CD14-positive monocyte (primary cell): ENCODE results near the gene PRC1. TPM values are rescaled to one million over a fixed set of nuclear protein-coding genes. Genes with fewer than 3 reads are reported as not detected.

Source experiments
- DNase-seq, 3 donors: peaks; one replicate each; pipeline ENCODE4 v3.0.0-alpha.2; 2011 to 2022
- H2AFZ ChIP-seq: 2 replicates; pipeline ENCODE4 v1.6.0; 2012; ENCODE audit warnings: mild to moderate bottlenecking, low read depth, low read length, inconsistent platforms; ENCODE audit not compliant: insufficient read depth, poor library complexity, severe bottlenecking
- H3K27ac ChIP-seq, 2 donors: 1 replicate in 1 of 2; 2 replicates in 1 of 2; pipeline ENCODE4 v1.5.1; 2012 to 2013; ENCODE audit warnings: low read length in 2 of 2, control low read depth in 1 of 2, inconsistent platforms in 1 of 2, low read depth in 1 of 2, mild to moderate bottlenecking in 1 of 2
- H3K27me3 ChIP-seq, 2 donors: one replicate each; pipeline versions ENCODE4 v1.6.0 to v1.6.1; 2011 to 2013; ENCODE audit warnings: low read length in 2 of 2; ENCODE audit not compliant: control insufficient read depth in 2 of 2, insufficient read depth in 2 of 2
- H3K36me3 ChIP-seq, 2 donors: replicated peaks in 1 of 2; 1 replicate in 1 of 2; 2 replicates in 1 of 2; pipeline versions ENCODE4 v1.5.1 to v1.6.1; 2012 to 2013; ENCODE audit warnings: low read length in 2 of 2, control low read depth in 1 of 2, inconsistent platforms in 1 of 2, mild to moderate bottlenecking in 1 of 2; ENCODE audit not compliant: insufficient read depth in 2 of 2, control insufficient read depth in 1 of 2
- H3K4me1 ChIP-seq, 2 donors: 1 replicate in 1 of 2; 2 replicates in 1 of 2; pipeline versions ENCODE4 v1.5.1 to v1.6.1; 2012 to 2013; ENCODE audit warnings: low read length in 2 of 2, control low read depth in 1 of 2, inconsistent platforms in 1 of 2, mild to moderate bottlenecking in 1 of 2, moderate library complexity in 1 of 2; ENCODE audit not compliant: insufficient read depth in 2 of 2, control insufficient read depth in 1 of 2
- H3K4me2 ChIP-seq: replicated peaks from 2 replicates; pipeline ENCODE3; 2012; ENCODE audit warnings: low read length, moderate library complexity, mild to moderate bottlenecking; ENCODE audit not compliant: poor library complexity, severe bottlenecking; ENCODE audit errors: extremely low read depth
- H3K4me3 ChIP-seq, 3 experiments: fragments of 200-600 bp in 1 of 3; sonication (generic) in 1 of 3; replicated peaks in 1 of 3; 1 replicate in 2 of 3; 2 replicates in 1 of 3; pipeline ENCODE4 v1.5.1; 2011 to 2013; ENCODE audit warnings: low read length in 3 of 3, mild to moderate bottlenecking in 3 of 3, control low read depth in 2 of 3, low read depth in 2 of 3, inconsistent platforms in 1 of 3, moderate library complexity in 1 of 3
- H3K79me2 ChIP-seq: 2 replicates; pipeline ENCODE4 v1.6.0; 2012; ENCODE audit warnings: mild to moderate bottlenecking, control low read depth, inconsistent platforms, low read length, moderate library complexity; ENCODE audit not compliant: insufficient read depth
- H3K9ac ChIP-seq: 2 replicates; pipeline ENCODE4 v1.6.0; 2017; ENCODE audit warnings: low read length, mild to moderate bottlenecking; ENCODE audit not compliant: insufficient read depth, poor library complexity, severe bottlenecking
- H3K9me3 ChIP-seq, 2 donors: replicated peaks in 1 of 2; 1 replicate in 1 of 2; 2 replicates in 1 of 2; pipeline versions ENCODE4 v1.5.1 to v1.6.1; 2012 to 2013; ENCODE audit warnings: low read length in 2 of 2, control low read depth in 1 of 2; ENCODE audit not compliant: control insufficient read depth in 1 of 2, insufficient read depth in 1 of 2
- H4K20me1 ChIP-seq: 2 replicates; pipeline ENCODE4 v1.6.0; 2012; ENCODE audit warnings: mild to moderate bottlenecking, low read length, control low read depth, moderate library complexity; ENCODE audit not compliant: insufficient read depth
- H3K27ac Mint-ChIP-seq, 7 donors: one replicate each; pipeline ENCODE4 v1.8.0; 2020; ENCODE audit warnings: mild to moderate bottlenecking in 7 of 7, mixed read lengths in 7 of 7, moderate library complexity in 6 of 7, inconsistent platforms in 2 of 7
- H3K27me3 Mint-ChIP-seq, 3 donors: one replicate each; pipeline ENCODE4 v1.8.0; 2021 to 2022; ENCODE audit warnings: low read depth in 3 of 3, mild to moderate bottlenecking in 3 of 3, mixed read lengths in 3 of 3, moderate library complexity in 3 of 3, inconsistent platforms in 1 of 3
- H3K36me3 Mint-ChIP-seq, 2 donors: one replicate each; pipeline ENCODE4 v1.8.0; 2020; ENCODE audit warnings: mixed read lengths in 2 of 2, inconsistent platforms in 1 of 2, mild to moderate bottlenecking in 1 of 2
- H3K4me1 Mint-ChIP-seq: one replicate; pipeline ENCODE4 v1.8.0; 2020; ENCODE audit warnings: mild to moderate bottlenecking, mixed read lengths
- H3K4me3 Mint-ChIP-seq, 2 donors: one replicate each; pipeline ENCODE4 v1.8.0; 2020; ENCODE audit warnings: mild to moderate bottlenecking in 2 of 2, mixed read lengths in 2 of 2, moderate library complexity in 1 of 2
- H3K9me3 Mint-ChIP-seq, 7 donors: one replicate each; pipeline ENCODE4 v1.8.0; 2020 to 2022; ENCODE audit warnings: mixed read lengths in 7 of 7, mild to moderate bottlenecking in 6 of 7, moderate library complexity in 6 of 7, inconsistent platforms in 2 of 7
- WGBS: methylation state at CpG from one replicate; pipeline ENCODE4 v1.1.5; 2013; ENCODE audit warnings: missing lambda C conversion rate; ENCODE audit not compliant: insufficient coverage; 5-methylcytosine and 5-hydroxymethylcytosine counted together
- intact Hi-C, 2 donors: fragments of 100-400 bp; cut with micrococcal nuclease; formaldehyde crosslinking; loops; one replicate each; pipeline versions ENCODE4 v1.15.0 to v1.15.1; 2023
- polyA plus RNA-seq, 3 donors: library from polyadenylated mRNA; depleted of rRNA in 1 of 3; unstranded in 2 of 3; stranded (reverse) in 1 of 3; fragments of 300-500 nt in 2 of 3; fragments of >200 nt in 1 of 3; fragmentation: Illumina TruSeq in 2 of 3; gene quantifications; 1 replicate in 2 of 3; 2 replicates in 1 of 3; pipeline ENCODE4 v1.2.3, GENCODE V29; 2012 to 2021
- TF ChIP-seq, protein P1 (sequence below): fragments of 200-600 bp; IDR thresholded peaks from one replicate; pipeline ENCODE4 v1.8.0; 2022; ENCODE audit warnings: antibody characterized with exemption, mild to moderate bottlenecking

The PRC1 gene
- polyA plus RNA-seq, 3 donors = 1.6 to 6.9 (median 2.0) TPM

GRCh38 chr15:90955624-90956273 lies 38.6 kb downstream of the PRC1 start:
- H4K20me1 ChIP-seq = peaks cover 11% of the 10 kb centered on the region
- H3K79me2 ChIP-seq = peaks cover 26% of the 10 kb centered on the region
- H3K36me3 ChIP-seq = peaks cover 36 to 44% of the 10 kb centered on the region in 2 donors
- H3K27me3 Mint-ChIP-seq = no peaks in the 10 kb centered on the region
- peaks cover 19% of the 10 kb centered on the region for H3K4me1 Mint-ChIP-seq
- TF ChIP-seq, protein P1, sequence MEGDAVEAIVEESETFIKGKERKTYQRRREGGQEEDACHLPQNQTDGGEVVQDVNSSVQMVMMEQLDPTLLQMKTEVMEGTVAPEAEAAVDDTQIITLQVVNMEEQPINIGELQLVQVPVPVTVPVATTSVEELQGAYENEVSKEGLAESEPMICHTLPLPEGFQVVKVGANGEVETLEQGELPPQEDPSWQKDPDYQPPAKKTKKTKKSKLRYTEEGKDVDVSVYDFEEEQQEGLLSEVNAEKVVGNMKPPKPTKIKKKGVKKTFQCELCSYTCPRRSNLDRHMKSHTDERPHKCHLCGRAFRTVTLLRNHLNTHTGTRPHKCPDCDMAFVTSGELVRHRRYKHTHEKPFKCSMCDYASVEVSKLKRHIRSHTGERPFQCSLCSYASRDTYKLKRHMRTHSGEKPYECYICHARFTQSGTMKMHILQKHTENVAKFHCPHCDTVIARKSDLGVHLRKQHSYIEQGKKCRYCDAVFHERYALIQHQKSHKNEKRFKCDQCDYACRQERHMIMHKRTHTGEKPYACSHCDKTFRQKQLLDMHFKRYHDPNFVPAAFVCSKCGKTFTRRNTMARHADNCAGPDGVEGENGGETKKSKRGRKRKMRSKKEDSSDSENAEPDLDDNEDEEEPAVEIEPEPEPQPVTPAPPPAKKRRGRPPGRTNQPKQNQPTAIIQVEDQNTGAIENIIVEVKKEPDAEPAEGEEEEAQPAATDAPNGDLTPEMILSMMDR = no peak
- no peak for DNase-seq
- WGBS = 82% methylated on average over 13 of the region's 20 CpGs
- no peak overlapping the region for H2AFZ ChIP-seq
- peaks cover 17 to 30% of the 10 kb centered on the region in 2 donors for H3K4me1 ChIP-seq
- H3K27me3 ChIP-seq = no peaks in the 10 kb centered on the region
- no peaks in the 10 kb centered on the region for H3K9me3 ChIP-seq
- peak overlapping the region in 1 of 3 experiments; percentile 79 for H3K4me3 ChIP-seq
- peaks cover 34 to 53% of the 10 kb centered on the region in 2 donors for H3K36me3 Mint-ChIP-seq
- peak overlapping the region in 3 of 7 donors; percentile 73 to 96 (median 93) for H3K27ac Mint-ChIP-seq
- H3K9ac ChIP-seq = peak overlapping the region; percentile 86
- H3K27ac ChIP-seq = no peak overlapping the region
- H3K9me3 Mint-ChIP-seq = peaks cover 0 to 2% (median 0%) of the 10 kb centered on the region in 7 donors
- peak overlapping the region; percentile 80 for H3K4me2 ChIP-seq
- intact Hi-C loops = loop anchor here (2.0 to 10.0 kb wide), 4 partner anchors 39 to 319 kb away; partner anchors contain the start of genes PRC1 (in 1 of the 2) and VPS33B (in 1 of the 2)
- H3K4me3 Mint-ChIP-seq = peak overlapping the region in 1 of 2 donors; percentile 81

DNA sequence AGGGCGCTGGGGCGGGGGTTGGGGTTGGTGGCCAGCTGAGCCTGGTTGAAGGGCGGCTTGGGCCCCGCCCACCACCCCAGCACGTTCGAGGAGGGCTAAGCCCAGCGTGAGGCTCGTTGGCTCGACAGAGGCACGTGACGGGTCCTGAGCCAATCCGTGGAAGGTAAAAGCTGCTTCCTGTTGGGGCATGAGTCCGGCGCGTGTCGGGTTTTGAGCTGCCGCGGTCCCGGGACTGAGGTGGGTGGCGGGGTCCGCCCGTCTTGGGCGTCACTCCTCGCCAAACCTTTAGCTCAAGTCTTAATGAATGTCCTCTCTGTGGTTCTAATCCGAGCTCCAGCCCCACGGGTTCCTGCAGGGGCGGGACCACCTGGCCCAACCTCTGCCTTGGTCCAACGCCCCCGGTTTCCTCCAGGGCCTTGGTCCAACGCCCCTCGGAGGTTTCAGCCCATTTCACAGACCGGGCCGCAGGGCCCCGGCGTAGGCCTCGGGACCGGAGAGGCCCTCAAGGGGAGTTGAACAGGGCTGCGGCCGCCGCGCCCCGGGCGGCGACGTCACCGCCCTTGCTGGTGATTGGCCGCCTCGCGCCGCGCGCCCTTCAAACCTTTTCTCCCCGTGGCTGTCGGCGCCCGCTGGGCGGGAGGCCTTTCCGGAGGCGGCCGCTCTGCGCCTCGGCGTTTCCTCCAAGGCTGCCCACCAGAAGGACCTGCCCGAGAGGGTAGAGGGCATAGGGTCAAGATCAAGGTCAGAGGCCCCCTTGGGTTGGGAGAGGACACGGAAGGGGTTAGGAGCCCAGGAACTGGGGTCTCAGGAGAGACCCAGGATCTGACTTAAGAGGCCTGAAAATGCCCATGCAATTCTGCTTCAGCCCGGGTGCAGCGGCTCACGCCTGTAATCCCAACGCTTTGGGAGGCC lies 39.4 kb downstream of the PRC1 start, which contains the start of gene RCCD1:
TSS of gene RCCD1 (plus strand) at position 173 of the 912 bp plus-strand sequence. CDS start 1,851 bp downstream, outside the sequence.
- peak within 1 kb of the TSS; percentile 86 for H3K9ac ChIP-seq
- TF ChIP-seq, protein P1 = no peak

More for the DNA sequence above, 39.4 kb downstream of the PRC1 start, which contains the start of gene RCCD1:
- peak; percentile 93 to 96 (median 93) for DNase-seq
- under 1% methylated on average over 60 of the region's 69 CpGs for WGBS
- Histone ChIP-seq H4K20me1 (peaks cover 11% of the 10 kb centered on the region), H3K9me3 (no peaks in the 10 kb centered on the region), H3K36me3 (peaks cover 36 to 44% of the 10 kb centered on the region in 2 donors), H3K27me3 (no peaks in the 10 kb centered on the region), H3K27ac (peak within 1 kb of the TSS; percentile 79 to 94), H2AFZ (peak within 1 kb of the TSS; percentile 96), H3K4me1 (peaks cover 17 to 30% of the 10 kb centered on the region in 2 donors), H3K4me2 (peak within 1 kb of the TSS; percentile 80), H3K79me2 (peaks cover 26% of the 10 kb centered on the region), H3K4me3 (peak within 1 kb of the TSS; percentile 67 to 81 (median 79))
- peak within 1 kb of the TSS; percentile 81 to 88 for H3K4me3 Mint-ChIP-seq
- H3K9me3 Mint-ChIP-seq = peaks cover 0 to 2% (median 0%) of the 10 kb centered on the region in 7 donors
- peaks cover 19% of the 10 kb centered on the region for H3K4me1 Mint-ChIP-seq
- peaks cover 33 to 53% of the 10 kb centered on the region in 2 donors for H3K36me3 Mint-ChIP-seq
- intact Hi-C loops = loop anchor here (2.0 to 10.0 kb wide), 3 partner anchors 40 to 320 kb away; partner anchors contain the start of genes PRC1 (in 1 of the 2) and VPS33B (in 1 of the 2)
- H3K27me3 Mint-ChIP-seq = no peaks in the 10 kb centered on the region
- peak within 1 kb of the TSS; percentile 89 to 96 (median 94) for H3K27ac Mint-ChIP-seq
